ENCODE results near the gene TMEM88. TPM values are rescaled to one million over a fixed set of nuclear protein-coding genes. Genes with fewer than 3 reads are reported as not detected.
A peak's percentile ranks its signal among the peaks of the same experiment; 100 is the strongest.
"Not testable (repeated sequence)": the region's sequence is repeated elsewhere in the genome, so short reads cannot be mapped to it uniquely, and the experiment has no call there.

TMEM88 gene, protein sequence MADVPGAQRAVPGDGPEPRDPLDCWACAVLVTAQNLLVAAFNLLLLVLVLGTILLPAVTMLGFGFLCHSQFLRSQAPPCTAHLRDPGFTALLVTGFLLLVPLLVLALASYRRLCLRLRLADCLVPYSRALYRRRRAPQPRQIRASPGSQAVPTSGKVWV
- 1.7 TPM for total RNA-seq (ENCODE audit: insufficient read depth, low replicate concordance)

DNA sequence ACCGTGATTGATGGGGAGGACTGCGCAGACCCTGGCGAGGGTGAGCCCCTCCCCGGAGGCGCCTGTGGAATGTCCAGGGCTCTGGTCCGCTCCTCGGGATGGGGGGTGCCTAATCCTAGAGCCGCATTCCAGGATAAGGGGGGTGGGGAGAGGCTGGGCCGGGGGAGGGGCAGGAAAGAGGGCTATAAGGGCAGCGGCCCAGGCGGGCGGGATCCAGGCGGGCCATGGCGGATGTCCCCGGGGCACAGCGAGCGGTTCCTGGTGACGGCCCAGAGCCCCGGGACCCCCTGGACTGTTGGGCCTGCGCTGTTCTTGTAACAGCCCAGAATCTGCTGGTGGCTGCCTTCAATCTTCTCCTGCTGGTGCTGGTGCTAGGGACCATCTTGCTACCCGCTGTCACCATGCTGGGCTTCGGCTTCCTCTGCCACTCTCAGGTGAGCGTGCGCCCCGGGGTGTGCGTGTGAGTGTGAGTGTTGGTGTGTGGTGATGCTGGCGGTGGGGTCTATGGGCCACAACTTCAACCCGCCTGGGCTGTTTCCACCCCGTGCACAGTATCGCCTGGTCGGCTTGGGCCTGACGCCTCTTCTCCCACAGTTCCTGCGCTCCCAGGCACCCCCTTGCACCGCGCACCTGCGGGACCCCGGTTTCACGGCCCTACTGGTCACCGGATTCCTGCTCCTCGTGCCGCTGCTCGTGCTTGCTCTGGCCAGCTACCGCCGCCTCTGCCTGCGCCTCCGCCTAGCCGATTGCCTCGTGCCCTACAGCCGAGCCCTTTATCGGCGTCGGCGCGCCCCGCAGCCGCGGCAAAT, at the start of gene TMEM88:
TMEM88 (plus strand) TSS at position 216 of the 809 bp plus-strand sequence; CDS start at position 225, 9 bp downstream.
- peak; percentile 57 for DNase-seq (ENCODE audit: low spot score)

DNA sequence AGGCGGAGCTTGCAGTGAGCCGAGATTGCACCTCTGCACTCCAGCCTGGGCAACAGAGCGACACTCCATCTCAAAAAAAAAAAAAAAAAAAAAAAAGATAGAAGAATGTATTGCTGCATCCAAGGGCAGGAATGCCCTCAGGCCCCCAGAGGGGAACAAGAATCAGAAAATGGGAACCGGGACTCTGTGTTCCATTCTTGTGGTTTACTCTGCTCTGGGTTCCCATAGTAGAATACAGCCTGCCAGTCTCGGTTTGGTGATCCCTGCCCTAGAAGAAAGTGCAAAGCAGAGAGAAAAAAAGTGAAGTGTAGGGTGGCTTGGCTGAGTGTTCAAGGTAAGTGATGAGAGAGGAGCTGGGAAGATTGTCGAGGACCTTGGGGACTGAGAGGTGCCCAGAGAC, 48.3 kb upstream of the TMEM88 start:
- no peak for DNase-seq (ENCODE audit: low spot score)

DNA sequence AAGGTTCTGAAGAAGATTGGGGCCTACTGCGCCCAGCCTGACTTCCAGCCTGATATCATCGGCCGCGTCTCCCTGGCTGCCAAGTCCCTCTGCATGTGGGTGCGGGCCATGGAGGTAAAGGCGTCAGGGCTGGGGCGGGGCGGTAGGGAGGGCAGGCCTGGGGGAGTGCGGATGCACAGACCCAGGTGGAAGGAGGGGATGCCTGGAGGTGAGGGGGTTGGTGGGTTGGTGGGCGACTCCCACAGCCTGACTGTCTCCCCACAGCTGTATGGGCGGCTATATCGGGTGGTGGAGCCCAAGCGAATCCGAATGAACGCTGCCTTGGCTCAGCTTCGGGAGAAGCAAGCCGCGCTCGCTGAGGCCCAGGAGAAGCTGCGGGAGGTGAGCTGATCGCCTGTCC, 47.7 kb upstream of the TMEM88 start:
- no peak for DNase-seq (ENCODE audit: low spot score)

DNA sequence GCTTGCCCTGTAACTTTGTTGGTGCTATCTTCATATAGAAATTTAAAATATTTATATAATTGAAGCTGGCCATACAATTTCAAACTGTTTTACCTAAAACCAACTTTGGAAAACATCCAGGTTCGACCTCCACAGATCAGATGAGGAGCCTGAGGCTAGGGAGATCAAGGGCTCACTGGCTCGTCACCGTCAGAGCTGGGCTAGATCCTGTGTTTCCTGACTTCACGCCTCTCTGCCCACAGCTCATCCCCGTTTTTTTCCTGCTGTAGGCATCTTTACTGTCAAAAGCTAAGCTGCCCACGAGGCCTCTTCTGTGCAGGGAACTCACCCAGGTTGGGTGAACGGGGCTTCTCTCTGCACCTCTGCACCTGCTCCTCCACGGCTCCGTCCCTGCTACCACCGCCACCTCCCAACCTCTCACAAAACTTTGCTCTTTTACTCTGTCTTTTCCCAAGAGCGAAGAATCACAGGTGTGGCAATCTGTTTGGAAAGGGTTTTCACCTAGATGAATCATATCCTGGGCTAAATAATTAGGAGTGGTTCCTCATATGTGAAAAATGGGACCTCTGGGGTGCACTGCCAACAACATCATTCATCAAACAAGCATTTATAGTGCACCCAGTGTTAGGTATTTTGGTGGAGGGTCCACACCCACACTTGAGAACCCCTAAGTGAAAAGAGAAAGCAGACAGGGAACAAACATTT, 45.6 kb upstream of the TMEM88 start:
- no peak for DNase-seq (ENCODE audit: low spot score)

DNA sequence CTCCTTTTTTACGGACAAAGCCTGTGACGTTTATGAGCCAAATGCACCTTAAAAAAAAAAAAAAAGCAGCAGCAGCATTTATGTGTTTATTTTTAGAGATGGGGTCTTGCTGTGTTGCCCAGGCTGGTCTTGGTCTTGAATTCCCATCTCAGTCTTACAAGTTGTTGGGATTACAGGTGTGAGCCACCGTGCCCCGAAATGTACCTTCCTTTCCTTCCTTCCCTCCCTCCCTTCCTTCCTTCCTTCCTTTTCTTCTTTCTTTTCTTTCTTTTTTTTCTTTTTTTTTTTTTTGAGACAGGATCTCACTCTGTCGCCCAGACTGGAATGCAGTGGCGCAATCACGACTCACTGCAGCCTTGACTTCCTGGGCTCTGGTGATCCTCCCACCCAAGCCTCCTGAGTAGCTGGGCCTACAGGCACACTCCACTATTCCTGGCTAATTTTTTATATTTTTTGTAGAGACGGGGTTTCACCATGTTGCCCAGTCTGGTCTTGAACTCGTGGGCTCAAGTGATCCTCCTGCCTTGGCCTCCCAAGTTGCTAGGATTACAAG, 45.0 kb upstream of the TMEM88 start:
- DNase-seq (ENCODE audit: low spot score): not testable (repeated sequence)

DNA sequence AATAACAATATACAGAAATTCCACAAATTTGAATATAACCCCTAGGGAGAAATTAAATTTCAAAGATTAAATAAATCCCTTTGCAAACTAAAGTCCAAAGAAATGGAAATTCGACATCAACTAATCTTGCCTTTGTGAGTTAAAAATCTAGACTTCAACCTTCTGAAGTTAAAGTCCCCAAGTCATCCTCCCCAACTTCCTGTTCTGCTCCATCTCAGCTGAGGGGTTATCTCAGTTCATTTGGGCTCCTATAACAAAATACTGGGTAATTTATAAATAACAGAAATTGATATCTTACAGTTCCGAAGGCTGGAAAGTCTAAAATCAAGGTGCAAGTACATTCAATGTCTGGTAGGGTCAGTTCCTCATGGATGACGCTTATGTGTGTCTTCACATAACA, 43.6 kb upstream of the TMEM88 start:
- DNase-seq (ENCODE audit: low spot score): no peak

DNA sequence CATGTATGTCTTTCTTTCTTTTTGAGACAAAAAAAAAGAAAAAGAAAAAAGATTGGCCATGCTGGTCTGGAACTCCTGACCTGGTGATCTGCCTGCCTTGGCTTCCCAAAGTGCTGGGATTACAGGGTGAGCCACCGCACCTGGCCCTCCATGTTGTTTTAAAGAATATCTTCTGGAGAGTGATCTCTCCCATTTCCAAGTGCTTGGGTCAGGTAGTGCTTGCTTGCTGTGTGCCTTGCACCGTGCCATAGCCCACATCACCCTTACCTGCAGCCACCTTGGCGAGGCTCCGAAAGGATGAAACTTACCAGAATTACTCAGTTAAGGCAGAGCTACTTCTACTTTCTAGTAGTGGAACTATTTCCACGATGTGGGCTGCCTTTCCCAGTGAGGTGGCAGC, 39.9 kb upstream of the TMEM88 start:
- no peak for DNase-seq (ENCODE audit: low spot score)

DNA sequence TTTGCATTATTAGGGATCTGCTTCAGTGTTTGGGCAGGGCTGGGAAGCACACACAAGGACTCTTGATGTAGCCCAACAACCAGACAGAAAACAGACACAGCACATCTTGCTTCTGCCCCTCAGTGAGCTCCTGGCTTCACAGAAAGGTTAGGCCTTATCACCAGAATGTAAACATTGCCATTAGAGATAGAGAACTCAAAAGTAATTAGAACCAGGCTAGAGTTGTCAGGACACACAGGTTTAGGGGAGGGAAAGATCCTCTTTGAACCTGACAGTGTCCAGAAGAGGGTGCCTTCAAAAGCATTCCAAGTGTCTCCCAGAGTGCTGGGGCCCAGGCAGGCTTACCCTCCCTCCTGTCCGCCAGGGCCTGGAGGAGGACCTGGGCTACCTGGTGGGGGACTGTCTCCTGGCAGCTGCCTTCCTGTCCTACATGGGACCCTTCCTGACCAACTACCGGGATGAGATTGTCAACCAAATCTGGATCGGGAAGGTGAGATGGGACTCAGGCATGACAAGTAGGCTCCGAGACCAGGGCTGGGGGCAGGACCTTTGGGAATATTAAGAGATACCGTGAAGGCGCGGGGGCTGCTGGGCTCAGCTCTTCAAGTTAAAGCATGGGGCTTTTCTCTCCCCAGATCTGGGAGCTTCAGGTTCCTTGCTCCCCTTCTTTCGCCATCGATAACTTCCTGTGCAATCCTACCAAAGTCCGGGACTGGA, 37.8 kb upstream of the TMEM88 start:
- DNase-seq (ENCODE audit: low spot score): no peak

DNA sequence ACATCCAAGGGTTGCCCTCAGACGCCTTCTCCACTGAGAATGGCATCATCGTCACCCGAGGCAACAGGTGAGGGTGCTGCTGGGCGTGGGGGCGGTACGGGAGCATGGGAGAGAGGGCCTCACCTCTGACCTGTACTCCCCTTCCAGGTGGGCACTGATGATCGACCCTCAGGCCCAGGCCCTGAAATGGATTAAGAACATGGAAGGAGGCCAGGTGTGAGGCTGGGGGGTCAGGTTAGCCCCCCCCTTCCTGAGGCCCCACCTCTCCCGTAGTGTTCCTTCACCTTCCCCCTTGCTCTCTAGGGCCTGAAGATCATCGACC, 37.3 kb upstream of the TMEM88 start:
- no peak for DNase-seq (ENCODE audit: low spot score)

DNA sequence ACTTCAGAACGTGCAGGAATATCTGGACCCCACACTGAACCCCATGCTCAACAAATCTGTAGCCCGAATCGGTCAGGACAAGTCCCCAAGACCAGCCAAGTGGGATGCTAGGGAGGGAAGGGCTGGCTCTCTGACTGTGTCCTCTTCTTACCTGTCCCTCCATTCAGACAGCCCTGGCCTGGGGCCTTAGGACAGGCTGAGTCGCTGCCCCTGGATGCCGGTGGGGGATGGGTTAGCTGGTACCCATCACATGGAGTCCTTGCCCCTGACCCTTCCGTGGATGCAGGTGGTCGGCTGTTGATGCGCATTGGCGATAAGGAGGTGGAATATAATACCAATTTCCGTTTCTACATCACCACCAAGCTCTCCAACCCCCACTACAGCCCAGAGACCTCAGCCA, 36.8 kb upstream of the TMEM88 start:
- no peak for DNase-seq (ENCODE audit: low spot score)

DNA sequence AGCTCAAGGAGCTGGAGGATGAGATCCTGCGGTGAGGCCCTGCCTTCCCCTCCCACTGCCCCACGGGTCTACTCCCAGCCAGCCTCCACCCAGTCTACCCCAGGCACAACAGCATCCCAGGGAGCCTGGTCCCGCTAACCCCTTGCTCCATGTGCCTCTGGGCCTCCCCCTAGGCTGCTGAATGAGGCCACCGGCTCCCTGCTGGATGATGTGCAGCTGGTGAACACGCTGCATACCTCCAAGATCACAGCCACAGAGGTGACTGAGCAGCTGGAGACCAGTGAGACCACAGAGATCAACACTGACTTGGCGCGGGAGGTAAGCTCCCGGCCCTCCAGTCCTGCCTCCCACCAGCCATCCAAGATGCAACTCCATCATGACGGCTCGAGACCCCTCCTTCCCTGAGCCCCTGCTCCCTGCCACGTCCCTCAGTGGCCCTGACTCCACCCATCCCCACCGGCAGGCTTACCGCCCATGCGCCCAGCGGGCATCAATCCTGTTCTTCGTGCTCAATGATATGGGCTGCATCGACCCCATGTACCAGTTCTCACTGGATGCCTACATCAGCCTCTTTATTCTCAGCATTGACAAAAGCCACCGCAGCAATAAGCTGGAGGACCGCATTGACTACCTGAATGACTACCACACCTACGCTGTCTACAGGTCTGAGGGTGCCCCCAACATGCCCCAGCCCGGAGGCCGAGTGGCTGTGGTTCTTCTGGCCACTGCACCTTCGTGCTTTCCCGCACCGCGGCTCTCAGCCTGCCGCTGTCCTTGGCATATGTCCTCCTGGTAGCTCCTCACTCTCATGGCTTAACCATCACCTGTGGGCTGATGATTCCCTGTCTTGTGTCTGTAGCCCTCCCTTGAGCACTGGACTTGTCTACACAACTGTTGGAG, 35.9 kb upstream of the TMEM88 start:
- no peak for DNase-seq (ENCODE audit: low spot score)

DNA sequence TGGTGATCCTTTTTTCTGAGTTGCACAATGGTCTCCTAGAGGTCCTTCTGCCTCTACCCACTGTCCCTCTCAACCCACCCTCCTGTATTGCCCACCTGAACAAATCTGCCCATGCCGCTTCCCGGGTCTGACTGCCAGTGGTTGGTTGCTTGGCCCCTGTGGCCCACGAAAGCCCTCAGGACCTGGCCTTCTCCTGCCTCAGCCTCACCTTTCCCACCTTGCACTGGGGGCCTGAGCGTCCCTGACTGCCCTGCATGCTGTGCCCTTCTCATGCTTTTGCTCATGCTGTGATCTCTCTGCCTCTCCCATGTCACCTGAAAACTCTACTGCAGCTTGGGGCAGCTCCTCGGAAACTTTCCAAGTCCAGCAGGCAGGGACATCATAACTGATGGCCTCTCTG, 34.6 kb upstream of the TMEM88 start:
- no peak for DNase-seq (ENCODE audit: low spot score)

DNA sequence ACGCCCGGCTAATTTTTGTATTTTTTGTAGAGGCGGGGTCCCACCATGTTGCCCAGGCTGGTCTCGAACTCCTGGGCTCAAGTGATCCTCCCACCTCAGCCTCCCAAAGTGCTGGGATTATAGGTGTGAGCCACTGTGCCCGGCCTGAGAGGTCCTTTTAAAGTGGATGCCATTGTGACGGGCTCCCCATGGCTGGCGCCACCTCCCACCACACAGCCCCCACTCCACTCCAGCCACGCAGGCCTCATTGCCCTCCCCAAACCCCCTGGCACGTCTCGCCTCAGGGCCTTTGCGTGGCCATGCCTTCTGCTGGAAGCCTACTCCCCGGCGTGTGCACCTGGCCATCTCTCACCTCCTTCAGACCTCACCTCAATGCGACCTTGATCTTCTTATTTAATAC, 32.7 kb upstream of the TMEM88 start:
- DNase-seq (ENCODE audit: low spot score): no peak

DNA sequence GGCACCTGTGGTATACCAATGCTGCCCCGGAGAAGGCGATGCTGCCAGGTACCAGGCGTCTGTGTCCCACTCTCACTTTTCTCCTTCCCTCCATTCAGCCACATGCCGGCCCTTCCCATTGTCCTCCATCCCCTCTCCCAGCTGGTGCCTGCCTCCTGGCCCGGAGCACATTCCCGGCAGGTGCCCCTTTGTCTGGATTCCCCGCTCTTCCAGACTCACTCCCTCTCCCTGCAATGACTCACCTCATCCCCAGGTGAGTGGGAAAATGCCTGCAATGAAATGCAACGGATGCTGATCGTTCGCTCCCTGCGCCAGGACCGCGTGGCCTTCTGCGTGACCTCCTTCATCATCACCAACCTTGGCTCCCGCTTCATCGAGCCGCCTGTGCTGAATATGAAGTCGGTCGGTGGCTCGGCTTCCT, 31.3 kb upstream of the TMEM88 start:
- no peak for DNase-seq (ENCODE audit: low spot score)

DNA sequence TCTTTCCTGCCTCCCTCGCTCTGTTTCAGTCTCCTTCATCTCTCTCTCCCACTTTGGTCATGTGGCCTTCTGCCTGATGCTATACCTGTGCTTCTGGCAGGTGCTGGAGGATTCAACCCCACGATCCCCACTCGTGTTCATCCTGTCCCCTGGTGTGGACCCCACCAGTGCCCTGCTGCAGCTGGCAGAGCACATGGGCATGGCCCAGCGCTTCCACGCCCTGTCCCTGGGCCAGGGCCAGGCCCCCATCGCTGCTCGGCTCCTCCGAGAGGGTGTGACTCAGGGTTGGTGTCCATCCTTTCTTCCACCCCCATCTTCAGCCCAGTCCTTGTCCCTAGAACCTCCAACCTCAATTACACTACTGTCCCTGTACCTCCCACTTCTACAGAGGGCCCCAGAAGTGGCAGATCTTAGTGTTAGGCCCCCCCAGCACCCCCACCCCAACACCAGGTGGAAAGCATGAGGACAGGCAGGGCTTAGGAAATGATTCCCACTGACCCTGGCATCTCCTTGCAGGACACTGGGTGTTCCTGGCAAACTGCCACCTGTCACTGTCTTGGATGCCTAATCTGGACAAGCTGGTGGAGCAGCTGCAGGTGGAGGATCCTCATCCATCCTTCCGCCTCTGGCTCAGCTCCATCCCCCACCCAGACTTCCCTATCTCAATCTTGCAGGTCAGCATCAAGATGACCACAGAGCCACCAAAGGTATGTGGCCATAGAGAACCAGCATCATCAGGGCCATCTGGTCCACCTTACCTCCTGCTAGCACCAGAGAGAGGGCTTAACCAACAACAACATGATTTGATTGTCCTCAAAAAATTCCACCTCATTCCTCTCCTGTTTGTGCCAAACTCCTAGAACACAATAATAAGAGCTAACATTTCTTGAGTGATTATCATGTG, 30.6 kb upstream of the TMEM88 start:
- no peak for DNase-seq (ENCODE audit: low spot score)

DNA sequence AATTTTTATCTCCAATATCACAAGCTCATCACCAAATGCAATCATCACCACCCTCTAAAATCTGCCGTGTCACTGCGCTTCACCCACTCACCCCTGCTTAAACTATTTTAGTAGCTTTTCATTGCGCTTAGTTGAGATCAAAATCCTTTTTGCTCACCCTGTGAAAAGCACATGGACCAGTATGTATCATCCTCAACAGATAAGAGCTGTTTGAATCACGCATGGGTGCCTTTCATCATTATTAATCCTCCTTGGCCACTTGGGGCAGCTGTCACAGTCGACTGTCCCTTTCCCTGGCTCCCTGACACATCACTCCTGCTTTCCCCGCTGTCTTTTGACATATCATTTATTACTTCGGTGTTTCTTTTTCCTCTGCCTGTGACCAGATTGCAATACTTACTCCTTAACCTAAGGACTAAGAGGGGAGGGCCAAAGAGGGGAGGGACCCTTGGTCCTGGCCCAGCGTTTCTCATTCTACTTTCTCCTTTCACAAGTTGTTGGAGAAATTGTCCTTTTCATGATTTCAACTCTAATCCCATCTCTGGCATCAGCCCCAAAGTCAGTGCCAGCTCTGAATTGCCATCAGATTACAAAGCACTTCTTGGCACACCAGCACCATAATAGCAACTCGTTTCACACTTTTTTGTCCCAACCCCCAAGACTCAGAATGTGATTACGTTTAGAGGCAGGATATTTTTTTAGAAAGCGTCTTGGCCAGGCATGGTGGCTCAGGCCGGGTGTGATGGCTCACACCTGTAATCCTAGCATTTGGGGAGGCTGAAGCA, 29.5 kb upstream of the TMEM88 start:
- no peak for DNase-seq (ENCODE audit: low spot score)

DNA sequence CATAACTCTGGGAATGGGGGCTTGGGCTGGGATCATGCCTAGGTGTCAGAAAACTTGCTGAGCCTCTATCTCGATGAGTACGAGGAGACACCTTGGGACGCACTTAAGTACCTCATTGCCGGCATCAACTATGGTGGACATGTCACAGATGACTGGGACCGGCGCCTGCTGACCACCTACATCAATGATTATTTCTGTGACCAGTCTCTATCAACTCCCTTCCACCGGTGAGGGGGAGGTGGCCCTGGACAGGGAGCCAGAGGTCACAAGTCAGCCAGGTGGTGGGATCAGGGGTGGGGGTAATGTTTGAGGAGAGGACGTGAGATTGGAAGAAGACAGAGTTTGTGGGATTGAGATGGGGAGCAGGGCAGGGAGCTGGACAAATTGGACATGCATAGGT, 24.2 kb upstream of the TMEM88 start:
- no peak for DNase-seq (ENCODE audit: low spot score)

DNA sequence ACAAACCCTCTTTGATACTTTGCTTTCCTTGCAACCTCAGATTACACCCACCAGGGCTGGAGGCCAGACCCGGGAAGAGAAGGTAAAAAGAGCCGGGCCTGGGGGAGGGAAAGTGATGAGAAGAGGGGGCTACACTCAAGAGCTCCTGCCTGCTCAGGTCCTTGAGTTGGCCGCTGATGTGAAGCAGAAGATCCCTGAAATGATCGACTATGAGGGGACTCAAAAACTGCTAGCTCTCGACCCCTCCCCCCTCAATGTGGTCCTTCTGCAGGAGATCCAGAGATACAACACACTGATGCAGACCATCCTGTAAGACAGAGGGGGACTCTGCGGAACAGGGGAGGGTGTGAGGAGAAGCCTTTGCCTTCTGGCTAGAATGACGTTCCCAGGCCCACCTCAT, 23.6 kb upstream of the TMEM88 start:
- no peak for DNase-seq (ENCODE audit: low spot score)

DNA sequence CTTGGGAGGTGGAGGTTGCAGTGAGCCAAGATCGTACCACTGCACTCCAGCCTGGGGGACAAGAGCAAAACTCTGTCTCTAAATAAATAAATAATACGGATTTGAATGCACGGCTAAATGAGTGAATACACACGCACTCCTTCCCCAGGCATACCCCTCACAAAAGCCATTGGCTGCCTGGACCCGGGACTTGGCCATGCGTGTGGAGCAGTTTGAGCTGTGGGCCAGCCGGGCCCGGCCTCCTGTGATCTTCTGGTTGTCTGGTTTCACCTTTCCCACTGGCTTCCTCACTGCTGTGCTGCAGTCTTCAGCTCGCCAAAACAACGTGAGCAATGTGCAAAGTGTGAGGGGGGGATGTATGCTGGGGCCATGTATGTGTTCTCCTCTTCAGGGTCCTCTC, 22.4 kb upstream of the TMEM88 start:
- DNase-seq (ENCODE audit: low spot score): no peak
